Neuronal stem cell (in vitro differentiated cells): ENCODE data around the gene NDUFS7.

Experiments used
- DNase-seq: peaks from one replicate; pipeline ENCODE4 v3.0.0-alpha.2; 2013; ENCODE audit warnings: low spot score
- H2AFZ ChIP-seq: one replicate; pipeline ENCODE4 v1.6.1; 2013; ENCODE audit warnings: mild to moderate bottlenecking, low read length, inconsistent platforms
- H2AK5ac ChIP-seq: 2 replicates; pipeline ENCODE4 v1.6.1; 2013; ENCODE audit warnings: low read depth, mild to moderate bottlenecking, inconsistent platforms, low read length, moderate library complexity, mixed read lengths
- H2BK120ac ChIP-seq: 2 replicates; pipeline ENCODE4 v1.6.1; 2013; ENCODE audit warnings: low read depth, mild to moderate bottlenecking, inconsistent platforms, low read length, moderate library complexity, mixed read lengths
- H2BK12ac ChIP-seq: one replicate; pipeline ENCODE4 v1.6.1; 2013; ENCODE audit warnings: low read length, inconsistent platforms
- H2BK15ac ChIP-seq: 2 replicates; pipeline ENCODE4 v1.6.1; 2013; ENCODE audit warnings: mild to moderate bottlenecking, low read length, inconsistent platforms, mixed read lengths
- H2BK5ac ChIP-seq: one replicate; pipeline ENCODE4 v1.6.1; 2013; ENCODE audit warnings: inconsistent platforms, mild to moderate bottlenecking, low read length, moderate library complexity
- H3K14ac ChIP-seq: one replicate; pipeline ENCODE4 v1.6.1; 2013; ENCODE audit warnings: low read length, inconsistent platforms
- H3K18ac ChIP-seq: 2 replicates; pipeline ENCODE4 v1.6.1; 2013; ENCODE audit warnings: low read length, inconsistent platforms
- H3K23ac ChIP-seq: 2 replicates; pipeline ENCODE4 v1.6.1; 2013; ENCODE audit warnings: low read depth, mild to moderate bottlenecking, mixed read lengths, low read length, inconsistent platforms; ENCODE audit not compliant: poor library complexity
- H3K27ac ChIP-seq: replicated peaks from 3 replicates; pipeline ENCODE4 v1.5.1; 2013; ENCODE audit warnings: low read length, inconsistent platforms
- H3K27me3 ChIP-seq, 3 experiments: 2 replicates each; pipeline ENCODE4 v1.6.1; 2013; ENCODE audit warnings: low read length in 3 of 3, mild to moderate bottlenecking in 2 of 3, inconsistent platforms in 1 of 3, low read depth in 1 of 3, mixed read lengths in 1 of 3, moderate library complexity in 1 of 3; ENCODE audit not compliant: control insufficient read depth in 3 of 3, insufficient read depth in 3 of 3
- H3K36me3 ChIP-seq, 2 donors: replicated peaks in 1 of 2; 2 replicates each; pipeline ENCODE4 v1.6.1; 2013; ENCODE audit warnings: low read length in 2 of 2; ENCODE audit not compliant: control insufficient read depth in 2 of 2, insufficient read depth in 2 of 2
- H3K4ac ChIP-seq: 2 replicates; pipeline ENCODE4 v1.6.1; 2013; ENCODE audit warnings: inconsistent platforms, mild to moderate bottlenecking, low read length, moderate library complexity
- H3K4me1 ChIP-seq, 2 donors: 1 replicate in 1 of 2; 2 replicates in 1 of 2; pipeline ENCODE4 v1.6.1; 2013; ENCODE audit warnings: low read length in 2 of 2, low read depth in 1 of 2; ENCODE audit not compliant: control insufficient read depth in 2 of 2, insufficient read depth in 1 of 2
- H3K4me2 ChIP-seq: one replicate; pipeline ENCODE4 v1.6.1; 2013; ENCODE audit warnings: mild to moderate bottlenecking, low read length, inconsistent platforms; ENCODE audit not compliant: insufficient read depth, poor library complexity, severe bottlenecking
- H3K4me3 ChIP-seq, 2 donors: 2 replicates each; pipeline ENCODE4 v1.5.1; 2013; ENCODE audit warnings: low read length in 2 of 2, mild to moderate bottlenecking in 2 of 2, inconsistent platforms in 1 of 2, moderate library complexity in 1 of 2
- H3K79me1 ChIP-seq: one replicate; pipeline ENCODE4 v1.6.1; 2013; ENCODE audit warnings: low read depth, mild to moderate bottlenecking, inconsistent platforms, low read length, moderate library complexity
- H3K9ac ChIP-seq: one replicate; pipeline ENCODE4 v1.6.1; 2013; ENCODE audit warnings: mild to moderate bottlenecking, low read depth, low read length, inconsistent platforms; ENCODE audit not compliant: poor library complexity
- H3K9me3 ChIP-seq, 2 donors: replicated peaks in 1 of 2; 2 replicates each; pipeline versions ENCODE3 to v1.6.1; 2013; ENCODE audit warnings: low read length in 2 of 2, mild to moderate bottlenecking in 2 of 2, inconsistent platforms in 1 of 2, low read depth in 1 of 2, mixed read lengths in 1 of 2, moderate library complexity in 1 of 2; ENCODE audit not compliant: control insufficient read depth in 2 of 2, insufficient read depth in 1 of 2
- H4K8ac ChIP-seq: one replicate; pipeline ENCODE4 v1.6.1; 2013; ENCODE audit warnings: low read depth, mild to moderate bottlenecking, inconsistent platforms, low read length, moderate library complexity
- H4K91ac ChIP-seq: one replicate; pipeline ENCODE4 v1.6.1; 2013; ENCODE audit warnings: low read length, low read depth, mild to moderate bottlenecking, inconsistent platforms; ENCODE audit not compliant: poor library complexity
- WGBS, 2 donors: extraction: QIAGEN DNeasy Blood & Tissue Kit; methylation state at CpG; one replicate each; pipeline ENCODE4 v1.1.7; 2013; ENCODE audit warnings: missing lambda C conversion rate in 2 of 2, mixed read lengths in 1 of 2; ENCODE audit not compliant: insufficient read length in 2 of 2, insufficient replicate concordance in 1 of 2; ENCODE audit errors: extremely low coverage in 2 of 2; 5-methylcytosine and 5-hydroxymethylcytosine counted together

The NDUFS7 gene

GRCh38 chr19:1432507-1432887 lies 48.8 kb downstream of the NDUFS7 start:
- WGBS, 2 donors: no CpG with 5 or more reads among the region's 16 CpGs
- H3K4ac ChIP-seq: no peak overlapping the region
- no peak overlapping the region for H2BK12ac ChIP-seq
- no peak overlapping the region for H3K4me2 ChIP-seq
- no peaks in the 10 kb centered on the region for H3K4me1 ChIP-seq
- H4K91ac ChIP-seq: no peak overlapping the region
- H3K23ac ChIP-seq: no peak overlapping the region
- no peak overlapping the region for H2BK15ac ChIP-seq
- H3K14ac ChIP-seq: no peak overlapping the region
- H3K18ac ChIP-seq: no peak overlapping the region
- no peak overlapping the region for H2BK120ac ChIP-seq
- no peaks in the 10 kb centered on the region for H3K27me3 ChIP-seq
- peaks cover 51 to 76% of the 10 kb centered on the region in 2 donors for H3K36me3 ChIP-seq
- no peak overlapping the region for H4K8ac ChIP-seq
- H3K4me3 ChIP-seq: no peak overlapping the region
- no peaks in the 10 kb centered on the region for H3K9me3 ChIP-seq
- no peak for DNase-seq
- no peak overlapping the region for H3K27ac ChIP-seq
- H2AK5ac ChIP-seq: no peak overlapping the region
- H3K79me1 ChIP-seq: peaks cover 14% of the 10 kb centered on the region
- H2BK5ac ChIP-seq: no peak overlapping the region
- no peak overlapping the region for H3K9ac ChIP-seq
- H2AFZ ChIP-seq: no peak overlapping the region

GRCh38 chr19:1433119-1434039 lies 49.7 kb downstream of the NDUFS7 start:
- peaks cover 15% of the 10 kb centered on the region for H3K79me1 ChIP-seq
- no peak overlapping the region for H2BK12ac ChIP-seq
- peak overlapping the region; percentile 44 for H3K9ac ChIP-seq
- no peak overlapping the region for H3K4ac ChIP-seq
- H3K9me3 ChIP-seq: no peaks in the 10 kb centered on the region
- no peak overlapping the region for H2AFZ ChIP-seq
- no peak overlapping the region for H4K91ac ChIP-seq
- H2BK15ac ChIP-seq: no peak overlapping the region
- no peaks in the 10 kb centered on the region for H3K4me1 ChIP-seq
- H2BK120ac ChIP-seq: no peak overlapping the region
- no peak overlapping the region for H4K8ac ChIP-seq
- H3K4me2 ChIP-seq: no peak overlapping the region
- no peak overlapping the region for H2AK5ac ChIP-seq
- H3K4me3 ChIP-seq: peak overlapping the region in 1 of 2 donors; percentile 32
- H3K36me3 ChIP-seq: peaks cover 49 to 67% of the 10 kb centered on the region in 2 donors
- H3K27me3 ChIP-seq: no peaks in the 10 kb centered on the region
- no peak overlapping the region for H3K23ac ChIP-seq
- H2BK5ac ChIP-seq: peak overlapping the region; percentile 24
- H3K18ac ChIP-seq: no peak overlapping the region
- WGBS, 2 donors: no CpG with 5 or more reads among the region's 47 CpGs
- DNase-seq: no peak
- no peak overlapping the region for H3K14ac ChIP-seq
- no peak overlapping the region for H3K27ac ChIP-seq

- Histone ChIP-seq H2AFZ (no peak overlapping the region), H2BK5ac (no peak overlapping the region), H3K4me2 (no peak overlapping the region), H4K8ac (no peak overlapping the region), H2AK5ac (no peak overlapping the region), H3K4ac (no peak overlapping the region), H3K9ac (no peak overlapping the region), H4K91ac (no peak overlapping the region), H3K23ac (peak overlapping the region; percentile 65), H2BK120ac (no peak overlapping the region), H3K36me3 (peaks cover 45 to 61% of the 10 kb centered on the region in 2 donors), H2BK12ac (no peak overlapping the region), H2BK15ac (no peak overlapping the region), H3K4me1 (no peaks in the 10 kb centered on the region), H3K9me3 (no peaks in the 10 kb centered on the region), H3K14ac (no peak overlapping the region), H3K18ac (no peak overlapping the region), H3K27ac (no peak overlapping the region), H3K27me3 (no peaks in the 10 kb centered on the region), H3K4me3 (peak overlapping the region in 1 of 2 donors; percentile 32), H3K79me1 (peaks cover 18% of the 10 kb centered on the region)
- no peak for DNase-seq
- no CpG with 5 or more reads among the region's 17 CpGs for WGBS, 2 donors
These were observed 50.3 kb downstream of the NDUFS7 start for GRCh38 chr19:1434040-1434366.

GRCh38 chr19:1434577-1435060 lies 50.9 kb downstream of the NDUFS7 start:
- Histone ChIP-seq H3K4me1 (peaks cover 2 to 3% of the 10 kb centered on the region in 2 donors), H3K79me1 (peaks cover 17% of the 10 kb centered on the region), H3K9ac (no peak overlapping the region), H2BK5ac (no peak overlapping the region), H2AK5ac (no peak overlapping the region), H3K18ac (no peak overlapping the region), H2BK120ac (no peak overlapping the region), H3K27ac (no peak overlapping the region), H3K23ac (no peak overlapping the region), H4K8ac (no peak overlapping the region), H2AFZ (no peak overlapping the region), H3K9me3 (no peaks in the 10 kb centered on the region), H2BK12ac (no peak overlapping the region), H3K4me2 (no peak overlapping the region), H3K4me3 (no peak overlapping the region), H2BK15ac (no peak overlapping the region), H3K4ac (no peak overlapping the region), H4K91ac (no peak overlapping the region), H3K36me3 (peaks cover 41 to 60% of the 10 kb centered on the region in 2 donors), H3K14ac (no peak overlapping the region), H3K27me3 (no peaks in the 10 kb centered on the region)
- no CpG with 5 or more reads among the region's 39 CpGs for WGBS, 2 donors
- no peak for DNase-seq
